Activated CD8-positive, alpha-beta T cell treated with anti-CD3 and anti-CD28 coated beads for 36 hours (primary cell): ENCODE measurements around the gene MAFF. TPM values are rescaled to one million over a fixed set of nuclear protein-coding genes. Genes with fewer than 3 reads are reported as not detected.

Experiments used
- ATAC-seq: fragments of 200-7000 bp; cut with Tn5 transposase; one replicate; pipeline ENCODE4 v1.10.0; 2021; ENCODE audit warnings: mild to moderate bottlenecking, moderate library complexity
- CTCF ChIA-PET: fragments of 350-600 bp; sonication (Branson Sonifier 250); formaldehyde crosslinking; loops from one replicate; lab custom pipeline; 2021; ENCODE audit warnings: antibody characterized with exemption; lab: Charles Lee
- POLR2A ChIA-PET: fragments of 350-600 bp; sonication (Branson Sonifier 250); formaldehyde crosslinking; loops from one replicate; lab custom pipeline; 2021; ENCODE audit warnings: antibody characterized with exemption; lab: Charles Lee
- DNase-seq: peaks from one replicate; pipeline ENCODE4 v3.0.0-alpha.2; 2020
- H3K27ac Mint-ChIP-seq: one replicate; pipeline ENCODE4 v1.8.0; 2021; ENCODE audit warnings: mild to moderate bottlenecking, mixed read lengths
- H3K27me3 Mint-ChIP-seq: one replicate; pipeline ENCODE4 v1.8.0; 2021; ENCODE audit warnings: mixed read lengths
- H3K36me3 Mint-ChIP-seq: one replicate; pipeline ENCODE4 v1.8.0; 2021; ENCODE audit warnings: low read depth, mixed read lengths
- H3K4me1 Mint-ChIP-seq: one replicate; pipeline ENCODE4 v1.8.0; 2021; ENCODE audit warnings: low read depth, mixed read lengths
- H3K4me3 Mint-ChIP-seq: one replicate; pipeline ENCODE4 v1.8.0; 2021; ENCODE audit warnings: mild to moderate bottlenecking, moderate library complexity, mixed read lengths
- H3K9me3 Mint-ChIP-seq: one replicate; pipeline ENCODE4 v1.8.0; 2021; ENCODE audit warnings: mixed read lengths
- CTCF ChIP-seq: fragments of 200-600 bp; IDR thresholded peaks from one replicate; pipeline ENCODE4 v1.8.0; 2022; ENCODE audit warnings: antibody characterized with exemption, mild to moderate bottlenecking
- intact Hi-C: fragments of 100-400 bp; cut with micrococcal nuclease; formaldehyde crosslinking; loops from one replicate; pipeline ENCODE4 v1.10.0; 2022
- total RNA-seq, 2 experiments: library from RNA; stranded (reverse); gene quantifications; one replicate each; pipeline ENCODE4 v1.2.3, GENCODE V29; 2021

Gene MAFF
- total RNA-seq, 2 experiments from 2014 or later: 12.5 to 13.7 TPM

- Mint-ChIP-seq H3K36me3 (peaks cover 2% of the 10 kb centered on the region), H3K27me3 (no peaks in the 10 kb centered on the region), H3K4me1 (no peaks in the 10 kb centered on the region), H3K9me3 (no peaks in the 10 kb centered on the region), H3K4me3 (no peak overlapping the region), H3K27ac (no peak overlapping the region)
- POLR2A ChIA-PET: no interaction called here
- TF ChIP-seq CTCF: no peak
- no peak for ATAC-seq
- CTCF ChIA-PET: no interaction called here
- DNase-seq: no peak
- intact Hi-C loops: no loop called here
Observed at GRCh38 chr22:38246692-38247091, 44.9 kb downstream of the MAFF start.

- no peak for ATAC-seq
Observed at GRCh38 chr22:38247713-38248112, 45.9 kb downstream of the MAFF start.

GRCh38 chr22:38248280-38248679, 46.5 kb downstream of the MAFF start:
- ChIA-PET POLR2A (interaction anchor here (0.7 kb wide), 1 partner anchor 775 kb away, joined by 3 read pairs; no protein-coding TSS in a partner anchor), CTCF (no interaction called here)
- Mint-ChIP-seq H3K9me3 (no peaks in the 10 kb centered on the region), H3K4me1 (no peaks in the 10 kb centered on the region), H3K27ac (no peak overlapping the region), H3K27me3 (no peaks in the 10 kb centered on the region), H3K36me3 (peaks cover 2% of the 10 kb centered on the region), H3K4me3 (no peak overlapping the region)
- DNase-seq (no peak), ATAC-seq (no peak)
- TF ChIP-seq CTCF: no peak
- intact Hi-C loops: no loop called here

More at GRCh38 chr22:38247713-38248112, 45.9 kb downstream of the MAFF start:
- ChIA-PET CTCF (no interaction called here), POLR2A (no interaction called here)
- no peak overlapping the region for H3K27ac Mint-ChIP-seq
- no peaks in the 10 kb centered on the region for H3K27me3 Mint-ChIP-seq
- no peaks in the 10 kb centered on the region for H3K4me1 Mint-ChIP-seq
- no peaks in the 10 kb centered on the region for H3K9me3 Mint-ChIP-seq
- H3K36me3 Mint-ChIP-seq: peaks cover 2% of the 10 kb centered on the region
- no peak overlapping the region for H3K4me3 Mint-ChIP-seq
- no peak for TF ChIP-seq CTCF
- intact Hi-C loops: no loop called here
- no peak for DNase-seq

GRCh38 chr22:38249301-38249700, 47.5 kb downstream of the MAFF start:
- no peak for TF ChIP-seq CTCF
- H3K27me3 Mint-ChIP-seq: no peaks in the 10 kb centered on the region
- no peaks in the 10 kb centered on the region for H3K4me1 Mint-ChIP-seq
- H3K27ac Mint-ChIP-seq: no peak overlapping the region
- POLR2A ChIA-PET: no interaction called here
- no peaks in the 10 kb centered on the region for H3K9me3 Mint-ChIP-seq
- no peak for DNase-seq
- H3K36me3 Mint-ChIP-seq: peaks cover 2% of the 10 kb centered on the region
- intact Hi-C loops: no loop called here
- H3K4me3 Mint-ChIP-seq: no peak overlapping the region
- no peak for ATAC-seq
- CTCF ChIA-PET: interaction anchor here (1.5 to 1.7 kb wide), 2 partner anchors 19 to 197 kb away, joined by 7 to 9 read pairs; no protein-coding TSS in a partner anchor

GRCh38 chr22:38249803-38250642, 48.2 kb downstream of the MAFF start:
- intact Hi-C loops: no loop called here
- peaks cover 2% of the 10 kb centered on the region for H3K36me3 Mint-ChIP-seq
- no peaks in the 10 kb centered on the region for H3K27me3 Mint-ChIP-seq
- POLR2A ChIA-PET: interaction anchor here (0.9 kb wide), 1 partner anchor 49 kb away, joined by 3 read pairs; the partner anchor contains the start of gene MAFF
- no peaks in the 10 kb centered on the region for H3K9me3 Mint-ChIP-seq
- no peaks in the 10 kb centered on the region for H3K4me1 Mint-ChIP-seq
- CTCF ChIA-PET: interaction anchor here (0.9 to 1.7 kb wide), 3 partner anchors 16 to 198 kb away, joined by 3 to 9 read pairs (median 7); no protein-coding TSS in a partner anchor
- ATAC-seq: no peak
- no peak for TF ChIP-seq CTCF
- H3K4me3 Mint-ChIP-seq: no peak overlapping the region
- DNase-seq: no peak
- H3K27ac Mint-ChIP-seq: no peak overlapping the region
